T-cell (primary cell): ENCODE measurements around the gene MBNL2. TPM values are rescaled to one million over a fixed set of nuclear protein-coding genes. Genes with fewer than 3 reads are reported as not detected.

ENCODE experiments used
- ATAC-seq, 4 experiments: fragments of 200-7000 bp in 3 of 4; fragments of 150-1000 bp in 1 of 4; cut with Tn5 transposase; replicated peaks in 1 of 4; 1 replicate in 3 of 4; 2 replicates in 1 of 4; pipeline ENCODE4 v1.10.0; 2021; ENCODE audit warnings: moderate library complexity in 3 of 4, mild to moderate bottlenecking in 2 of 4, moderate number of reproducible peaks in 1 of 4
- CTCF ChIA-PET, 2 donors: fragments of 300-600 bp; sonication (Branson Sonifier 250); formaldehyde crosslinking; loops; one replicate each; lab custom pipeline; 2022; ENCODE audit warnings: antibody characterized with exemption in 2 of 2; lab: Charles Lee
- POLR2A ChIA-PET, 2 donors: fragments of 300-600 bp; sonication (Branson Sonifier 250); formaldehyde crosslinking; loops; one replicate each; lab custom pipeline; 2022; ENCODE audit warnings: antibody characterized with exemption in 2 of 2; lab: Charles Lee
- DNase-seq, 35 experiments: peaks; one replicate each; pipeline versions ENCODE4 v3.0.0 to v3.0.0-alpha.2; 2013 to 2023
- H3K27ac ChIP-seq: one replicate; pipeline ENCODE4 v1.5.1; 2013; ENCODE audit warnings: low read length
- H3K27me3 ChIP-seq, 2 experiments: replicated peaks in 1 of 2; 1 replicate in 1 of 2; 2 replicates in 1 of 2; pipeline versions ENCODE4 v1.6.1 to v1.7.0; 2013; ENCODE audit warnings: low read length in 1 of 2, mixed read lengths in 1 of 2; ENCODE audit not compliant: control insufficient read depth in 2 of 2, insufficient read depth in 2 of 2; ENCODE audit errors: extremely low read depth in 1 of 2
- H3K36me3 ChIP-seq, 2 donors: 1 replicate in 1 of 2; 2 replicates in 1 of 2; pipeline versions ENCODE4 v1.6.1 to v1.7.0; 2013; ENCODE audit warnings: low read length in 1 of 2; ENCODE audit not compliant: control insufficient read depth in 2 of 2, insufficient read depth in 1 of 2; ENCODE audit errors: extremely low read depth in 1 of 2
- H3K4me1 ChIP-seq, 2 experiments: 1 replicate in 1 of 2; 2 replicates in 1 of 2; pipeline versions ENCODE4 v1.6.1 to v1.7.0; 2013; ENCODE audit warnings: low read length in 2 of 2, mixed read lengths in 1 of 2; ENCODE audit not compliant: insufficient read depth in 2 of 2, control insufficient read depth in 1 of 2; ENCODE audit errors: extremely low read depth in 1 of 2
- H3K4me3 ChIP-seq, 2 donors: 1 replicate in 1 of 2; 2 replicates in 1 of 2; pipeline versions ENCODE4 v1.5.1 to v1.7.0; 2013; ENCODE audit warnings: mild to moderate bottlenecking in 2 of 2, low read length in 1 of 2, moderate library complexity in 1 of 2; ENCODE audit not compliant: control insufficient read depth in 1 of 2; ENCODE audit errors: extremely low read depth in 1 of 2
- H3K9me3 ChIP-seq: 2 replicates; pipeline ENCODE4 v1.7.0; 2013
- H3K27ac Mint-ChIP-seq, 2 donors: one replicate each; pipeline ENCODE4 v1.8.0; 2020 to 2021; ENCODE audit warnings: mild to moderate bottlenecking in 2 of 2, mixed read lengths in 2 of 2
- H3K27me3 Mint-ChIP-seq, 2 donors: one replicate each; pipeline ENCODE4 v1.8.0; 2021 to 2022; ENCODE audit warnings: mixed read lengths in 2 of 2
- H3K36me3 Mint-ChIP-seq: one replicate; pipeline ENCODE4 v1.8.0; 2021; ENCODE audit warnings: mixed read lengths
- H3K4me1 Mint-ChIP-seq, 3 donors: one replicate each; pipeline ENCODE4 v1.8.0; 2020 to 2022; ENCODE audit warnings: mixed read lengths in 3 of 3, mild to moderate bottlenecking in 1 of 3
- H3K4me3 Mint-ChIP-seq, 3 donors: one replicate each; pipeline ENCODE4 v1.8.0; 2020 to 2022; ENCODE audit warnings: mild to moderate bottlenecking in 3 of 3, mixed read lengths in 3 of 3, moderate library complexity in 3 of 3
- H3K9me3 Mint-ChIP-seq, 3 donors: one replicate each; pipeline ENCODE4 v1.8.0; 2020 to 2022; ENCODE audit warnings: mixed read lengths in 3 of 3
- WGBS: methylation state at CpG from one replicate; pipeline ENCODE4 v1.1.5; 2013; ENCODE audit warnings: missing lambda C conversion rate; ENCODE audit not compliant: insufficient coverage; 5-methylcytosine and 5-hydroxymethylcytosine counted together
- total RNA-seq, 35 experiments: library from RNA in 6 of 35; stranded (reverse) in 6 of 35; fragments of 120-200 nt in 1 of 35; gene quantifications; one replicate each; pipeline versions ENCODE4 v1.2.1 to v1.2.4 and lab custom pipeline; 2013 to 2026

The MBNL2 gene
- total RNA-seq, 5 donors from 2014 or later (not counting 1 experiment from before 2014, with no cell fraction given) = 21.0 to 33.7 (median 28.5) TPM

GRCh38 chr13:97395447-97396136, 173.5 kb downstream of the MBNL2 start:
- Histone ChIP-seq H3K27ac (no peak overlapping the region), H3K4me3 (no peak overlapping the region), H3K36me3 (peaks cover 0 to 6% of the 10 kb centered on the region in 2 donors), H3K27me3 (no peaks in the 10 kb centered on the region), H3K4me1 (no peaks in the 10 kb centered on the region), H3K9me3 (no peaks in the 10 kb centered on the region)
- WGBS = 100% methylated on average over 1 of the region's 4 CpGs
- H3K36me3 Mint-ChIP-seq = peaks cover 17% of the 10 kb centered on the region
- ChIA-PET POLR2A (no interaction called here), CTCF (interaction anchor here in 1 of 2 donors (1.0 kb wide), 1 partner anchor 36 kb away, joined by 3 read pairs; no protein-coding TSS in a partner anchor)
- H3K9me3 Mint-ChIP-seq = peaks cover 0 to 3% (median 0%) of the 10 kb centered on the region in 3 donors
- no peak overlapping the region for H3K4me3 Mint-ChIP-seq
- no peaks in the 10 kb centered on the region for H3K4me1 Mint-ChIP-seq
- H3K27ac Mint-ChIP-seq = no peak overlapping the region
- DNase-seq (no peak), ATAC-seq (no peak)
- no peaks in the 10 kb centered on the region for H3K27me3 Mint-ChIP-seq

GRCh38 chr13:97397267-97397666, 175.1 kb downstream of the MBNL2 start:
- Histone ChIP-seq H3K27ac (no peak overlapping the region), H3K4me1 (no peaks in the 10 kb centered on the region), H3K36me3 (no peaks in the 10 kb centered on the region), H3K9me3 (no peaks in the 10 kb centered on the region), H3K4me3 (no peak overlapping the region), H3K27me3 (no peaks in the 10 kb centered on the region)
- no peaks in the 10 kb centered on the region for H3K4me1 Mint-ChIP-seq
- H3K36me3 Mint-ChIP-seq = peaks cover 15% of the 10 kb centered on the region
- no peak overlapping the region for H3K4me3 Mint-ChIP-seq
- H3K27me3 Mint-ChIP-seq = peaks cover 4 to 5% of the 10 kb centered on the region in 2 donors
- ChIA-PET POLR2A (interaction anchor here in 1 of 2 donors (0.6 kb wide), 1 partner anchor 19 kb away, joined by 10 read pairs; no protein-coding TSS in a partner anchor), CTCF (interaction anchor here in 1 of 2 donors (0.8 kb wide), 1 partner anchor 1688 kb away, joined by 4 read pairs; no protein-coding TSS in a partner anchor)
- ATAC-seq = no peak
- no peak for DNase-seq
- H3K9me3 Mint-ChIP-seq = peaks cover 4 to 10% (median 9%) of the 10 kb centered on the region in 3 donors
- no CpG with 5 or more reads among the region's 10 CpGs for WGBS
- no peak overlapping the region for H3K27ac Mint-ChIP-seq

DNA sequence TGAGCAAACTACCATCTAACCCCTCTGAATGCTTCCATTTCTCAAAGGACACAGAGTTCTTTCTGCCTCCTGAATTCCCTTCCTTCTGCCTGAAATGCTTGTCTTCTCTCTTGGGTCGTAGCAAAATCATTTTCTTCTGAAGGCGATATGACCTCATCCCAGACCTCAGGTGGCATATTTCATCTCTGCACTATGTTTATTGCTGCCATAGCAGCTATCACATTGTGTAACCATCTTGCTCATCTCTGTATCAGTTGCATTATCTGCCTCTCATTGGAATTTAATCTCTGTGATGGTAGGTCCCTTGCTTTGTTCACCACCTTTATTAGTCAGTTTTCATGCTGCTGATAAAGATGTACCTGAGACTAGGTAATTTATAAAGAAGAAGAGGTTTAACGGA, 179.3 kb downstream of the MBNL2 start:
- Histone ChIP-seq H3K4me3 (no peak overlapping the region), H3K9me3 (no peaks in the 10 kb centered on the region), H3K36me3 (no peaks in the 10 kb centered on the region), H3K27me3 (no peaks in the 10 kb centered on the region), H3K27ac (no peak overlapping the region), H3K4me1 (no peaks in the 10 kb centered on the region)
- DNase-seq (no peak), ATAC-seq (no peak)
- H3K27ac Mint-ChIP-seq = no peak overlapping the region
- CTCF ChIA-PET = no interaction called here
- POLR2A ChIA-PET = no interaction called here
- H3K36me3 Mint-ChIP-seq = peaks cover 5% of the 10 kb centered on the region
- H3K9me3 Mint-ChIP-seq = peaks cover 4 to 13% (median 10%) of the 10 kb centered on the region in 3 donors
- H3K27me3 Mint-ChIP-seq = peaks cover 12 to 15% of the 10 kb centered on the region in 2 donors
- H3K4me1 Mint-ChIP-seq = no peaks in the 10 kb centered on the region
- WGBS = 50% methylated on average over 2 of the region's 3 CpGs
- no peak overlapping the region for H3K4me3 Mint-ChIP-seq

- Mint-ChIP-seq H3K4me3 (no peak overlapping the region), H3K27me3 (peaks cover 16 to 22% of the 10 kb centered on the region in 2 donors), H3K9me3 (peaks cover 4 to 18% (median 10%) of the 10 kb centered on the region in 3 donors), H3K27ac (no peak overlapping the region), H3K4me1 (no peaks in the 10 kb centered on the region), H3K36me3 (peaks cover 5% of the 10 kb centered on the region)
- 92% methylated on average over 2 of the region's 3 CpGs for WGBS
- Histone ChIP-seq H3K27me3 (no peaks in the 10 kb centered on the region), H3K27ac (no peak overlapping the region), H3K4me1 (no peaks in the 10 kb centered on the region), H3K9me3 (no peaks in the 10 kb centered on the region), H3K4me3 (no peak overlapping the region), H3K36me3 (no peaks in the 10 kb centered on the region)
- no peak for DNase-seq
- ChIA-PET POLR2A (no interaction called here), CTCF (no interaction called here)
- no peak for ATAC-seq
Measured at GRCh38 chr13:97403893-97404750, 182.0 kb downstream of the MBNL2 start.

DNA sequence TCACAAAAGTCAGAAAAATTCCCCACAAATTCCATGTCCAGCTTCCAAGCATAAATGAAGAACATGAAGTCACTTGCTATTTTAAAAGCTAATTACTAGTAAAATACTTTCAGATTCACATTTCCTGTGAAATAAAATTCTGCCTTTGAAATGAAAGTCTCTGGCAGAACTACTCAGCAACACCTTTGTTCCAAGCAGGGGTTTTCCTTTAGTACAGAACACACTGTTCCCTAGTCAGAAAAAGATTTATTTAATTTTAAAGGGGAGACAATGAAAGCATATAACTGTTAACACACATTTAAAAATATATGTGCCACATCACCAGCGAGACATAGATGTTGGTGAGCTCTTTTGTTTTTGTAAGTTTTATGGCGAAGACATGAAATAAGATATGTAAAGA, 185.4 kb downstream of the MBNL2 start:
- peaks cover 0 to 2% of the 10 kb centered on the region in 2 donors for H3K36me3 ChIP-seq
- H3K4me3 ChIP-seq = no peak overlapping the region
- Mint-ChIP-seq H3K27me3 (peaks cover 10 to 18% of the 10 kb centered on the region in 2 donors), H3K36me3 (no peaks in the 10 kb centered on the region), H3K4me1 (no peaks in the 10 kb centered on the region), H3K4me3 (no peak overlapping the region), H3K9me3 (peaks cover 0 to 9% (median 0%) of the 10 kb centered on the region in 3 donors), H3K27ac (no peak overlapping the region)
- no peaks in the 10 kb centered on the region for H3K27me3 ChIP-seq
- H3K27ac ChIP-seq = no peak overlapping the region
- no peaks in the 10 kb centered on the region for H3K9me3 ChIP-seq
- no peak for DNase-seq
- ChIA-PET POLR2A (no interaction called here), CTCF (interaction anchor here in 1 of 2 donors (0.5 kb wide), 1 partner anchor 392 kb away, joined by 3 read pairs; no protein-coding TSS in a partner anchor)
- no peak for ATAC-seq
- H3K4me1 ChIP-seq = no peaks in the 10 kb centered on the region
- WGBS = no CpG with 5 or more reads among the region's 2 CpGs

DNA sequence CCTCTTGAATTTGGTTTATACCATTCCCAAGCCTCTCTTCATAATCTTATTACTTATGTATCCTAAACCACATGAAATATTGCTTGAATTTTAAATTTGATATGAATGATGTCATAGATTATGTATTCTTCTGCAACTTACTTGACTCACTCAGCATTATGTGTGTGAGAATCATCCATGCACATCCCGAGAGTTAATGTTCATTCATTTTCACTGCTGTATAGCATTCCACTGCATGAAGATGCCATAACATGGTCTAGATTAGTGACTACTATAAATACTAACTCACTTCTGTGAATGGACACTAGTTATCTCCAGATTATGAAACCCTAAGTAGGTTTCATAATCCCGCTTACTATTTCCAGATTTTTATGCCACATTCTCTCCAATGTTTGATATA, 186.8 kb downstream of the MBNL2 start:
- peaks cover 10 to 19% of the 10 kb centered on the region in 2 donors for H3K27me3 Mint-ChIP-seq
- no peaks in the 10 kb centered on the region for H3K9me3 ChIP-seq
- 100% methylated on average over 1 of the region's 2 CpGs for WGBS
- POLR2A ChIA-PET = interaction anchor here in 1 of 2 donors (0.7 kb wide), 1 partner anchor 34 kb away, joined by 6 read pairs; no protein-coding TSS in a partner anchor
- H3K27ac ChIP-seq = no peak overlapping the region
- CTCF ChIA-PET = no interaction called here
- no peak for DNase-seq
- no peaks in the 10 kb centered on the region for H3K4me1 Mint-ChIP-seq
- no peak overlapping the region for H3K27ac Mint-ChIP-seq
- H3K27me3 ChIP-seq = no peaks in the 10 kb centered on the region
- H3K36me3 ChIP-seq = peaks cover 0 to 2% of the 10 kb centered on the region in 2 donors
- H3K4me1 ChIP-seq = no peaks in the 10 kb centered on the region
- ATAC-seq = no peak
- H3K4me3 Mint-ChIP-seq = no peak overlapping the region
- no peak overlapping the region for H3K4me3 ChIP-seq
- peaks cover 0 to 9% (median 0%) of the 10 kb centered on the region in 3 donors for H3K9me3 Mint-ChIP-seq
- no peaks in the 10 kb centered on the region for H3K36me3 Mint-ChIP-seq
